Sigmoid colon (tissue), 7 donors: ENCODE data around the gene SYT17. TPM values are rescaled to one million over a fixed set of nuclear protein-coding genes. Genes with fewer than 3 reads are reported as not detected.

Experiments used
- DNase-seq: peaks from one replicate; pipeline ENCODE4 v3.0.0-alpha.2; 2019
- H3K27ac ChIP-seq, 4 donors: fragments of 200-600 bp; sonication (generic); one replicate each; pipeline ENCODE4 v1.5.1; 2016 to 2019; ENCODE audit warnings: mild to moderate bottlenecking in 1 of 4
- H3K27me3 ChIP-seq, 3 donors: fragments of 200-600 bp; sonication (generic); one replicate each; pipeline ENCODE4 v1.5.1; 2019; ENCODE audit warnings: mild to moderate bottlenecking in 1 of 3
- H3K36me3 ChIP-seq, 4 donors: fragments of 200-600 bp; sonication (generic); one replicate each; pipeline ENCODE4 v1.5.1; 2016 to 2019
- H3K4me1 ChIP-seq, 4 donors: fragments of 200-600 bp; sonication (generic); one replicate each; pipeline ENCODE4 v1.5.1; 2017 to 2019
- H3K4me3 ChIP-seq, 4 donors: fragments of 200-600 bp; sonication (generic); one replicate each; pipeline ENCODE4 v1.5.1; 2017 to 2019; ENCODE audit warnings: mild to moderate bottlenecking in 2 of 4, moderate library complexity in 1 of 4
- H3K9me3 ChIP-seq, 4 donors: fragments of 200-600 bp in 3 of 4; sonication (generic) in 3 of 4; one replicate each; pipeline versions ENCODE4 v1.5.1 to v1.6.1; 2013 to 2019
- CTCF ChIP-seq, 4 experiments: fragments of 450-650 bp in 3 of 4; fragments of 200-600 bp in 1 of 4; IDR thresholded peaks; one replicate each; pipeline ENCODE4 v1.5.1; 2016 to 2019; ENCODE audit warnings: antibody characterized with exemption in 4 of 4, mild to moderate bottlenecking in 3 of 4, moderate library complexity in 2 of 4
- EP300 ChIP-seq, 4 donors: sonication (generic); formaldehyde crosslinking; IDR thresholded peaks; one replicate each; pipeline ENCODE4 v1.6.1; 2017; ENCODE audit warnings: antibody characterized with exemption in 4 of 4
- POLR2A ChIP-seq, 2 donors: fragments of 450-650 bp; IDR thresholded peaks; one replicate each; pipeline ENCODE4 v1.6.1; 2016; ENCODE audit warnings: antibody characterized with exemption in 2 of 2, mild to moderate bottlenecking in 2 of 2, moderate library complexity in 2 of 2
- POLR2AphosphoS5 ChIP-seq, 4 donors: sonication (generic); formaldehyde crosslinking; IDR thresholded peaks; one replicate each; pipeline ENCODE4 v1.6.1; 2017; ENCODE audit warnings: antibody characterized with exemption in 4 of 4
- WGBS, 2 donors: extraction: QIAGEN DNeasy Blood & Tissue Kit; methylation state at CpG; one replicate each; pipeline ENCODE4 v1.1.7; 2013; 5-methylcytosine and 5-hydroxymethylcytosine counted together
- intact Hi-C: fragments of 100-400 bp; cut with DNase I; formaldehyde crosslinking; loops from one replicate; pipeline ENCODE4 v1.15.1; 2023
- polyA plus RNA-seq, 3 donors: library from polyadenylated mRNA; stranded (reverse); fragments of 200-250 nt; gene quantifications; one replicate each; pipeline ENCODE4 v1.2.3, GENCODE V29; 2013
- total RNA-seq, 4 donors: library from RNA; depleted of rRNA; stranded (reverse); fragments of >200 nt; gene quantifications; one replicate each; pipeline ENCODE4 v1.1.0, GENCODE V29; 2016
- donor health status: healthy with polysubstance abuse.
- donor health status: Bipolar disorder and iron deficiency.
- donor health status: healthy.

SYT17 gene
- total and polyA plus RNA-seq, 7 donors = 0.68 to 7.6 (median 2.2) TPM

GRCh38 chr16:19177111-19177739, 9.2 kb downstream of the SYT17 start:
- Histone ChIP-seq H3K27ac (no peak overlapping the region), H3K9me3 (no peaks in the 10 kb centered on the region), H3K4me3 (no peak overlapping the region), H3K27me3 (peaks cover 0 to 19% (median 0%) of the 10 kb centered on the region in 3 donors), H3K36me3 (no peaks in the 10 kb centered on the region), H3K4me1 (no peaks in the 10 kb centered on the region)
- intact Hi-C loops = no loop called here
- TF ChIP-seq POLR2A (IDR thresholded peaks at IDR 0.05) (no peak), CTCF (IDR thresholded peaks at IDR 0.05) (no peak), EP300 (IDR thresholded peaks at IDR 0.05) (no peak), POLR2AphosphoS5 (IDR thresholded peaks at IDR 0.05) (no peak)
- WGBS, 2 donors = 65 to 75% methylated on average over 5 of the region's 5 CpGs
- DNase-seq = no peak

GRCh38 chr16:19179546-19180490, 11.8 kb downstream of the SYT17 start:
- no peak overlapping the region for H3K4me3 ChIP-seq
- no peaks in the 10 kb centered on the region for H3K9me3 ChIP-seq
- WGBS, 2 donors = 61 to 62% methylated on average over 27 of the region's 27 CpGs
- no peaks in the 10 kb centered on the region for H3K36me3 ChIP-seq
- DNase-seq = peak; percentile 75
- H3K4me1 ChIP-seq = no peaks in the 10 kb centered on the region
- intact Hi-C loops = no loop called here
- peaks cover 0 to 3% (median 0%) of the 10 kb centered on the region in 3 donors for H3K27me3 ChIP-seq
- H3K27ac ChIP-seq = no peak overlapping the region
- peak in 2 of 4 experiments; percentile 31 to 47 for TF ChIP-seq CTCF (IDR thresholded peaks at IDR 0.05)
- no peak for TF ChIP-seq POLR2A (IDR thresholded peaks at IDR 0.05)

- Histone ChIP-seq H3K4me3 (no peak overlapping the region), H3K27me3 (peaks cover 0 to 3% (median 0%) of the 10 kb centered on the region in 3 donors), H3K9me3 (no peaks in the 10 kb centered on the region), H3K27ac (no peak overlapping the region), H3K4me1 (no peaks in the 10 kb centered on the region), H3K36me3 (no peaks in the 10 kb centered on the region)
- no peak for TF ChIP-seq EP300 (IDR thresholded peaks at IDR 0.05)
- TF ChIP-seq POLR2A (IDR thresholded peaks at IDR 0.05) = no peak
- no peak for TF ChIP-seq CTCF (IDR thresholded peaks at IDR 0.05)
- TF ChIP-seq POLR2AphosphoS5 (IDR thresholded peaks at IDR 0.05) = no peak
- intact Hi-C loops = no loop called here
- 94 to 97% methylated on average over 4 of the region's 4 CpGs for WGBS, 2 donors
- no peak for DNase-seq
Observed at GRCh38 chr16:19180741-19181140, 12.7 kb downstream of the SYT17 start.

GRCh38 chr16:19182481-19182880, 14.4 kb downstream of the SYT17 start:
- H3K27ac ChIP-seq = no peak overlapping the region
- H3K4me3 ChIP-seq = no peak overlapping the region
- H3K27me3 ChIP-seq = no peaks in the 10 kb centered on the region
- DNase-seq = no peak
- TF ChIP-seq CTCF (IDR thresholded peaks at IDR 0.05) = no peak
- TF ChIP-seq EP300 (IDR thresholded peaks at IDR 0.05) = no peak
- TF ChIP-seq POLR2AphosphoS5 (IDR thresholded peaks at IDR 0.05) = no peak
- TF ChIP-seq POLR2A (IDR thresholded peaks at IDR 0.05) = no peak
- H3K9me3 ChIP-seq = no peaks in the 10 kb centered on the region
- H3K4me1 ChIP-seq = no peaks in the 10 kb centered on the region
- no peaks in the 10 kb centered on the region for H3K36me3 ChIP-seq
- intact Hi-C loops = no loop called here
- 93 to 95% methylated on average over 6 of the region's 6 CpGs for WGBS, 2 donors
